GM21619 (cell line): ENCODE results near the gene LAMA1.

ENCODE experiments used
- ATAC-seq: cut with Tn5 transposase; IDR thresholded peaks from one replicate; pipeline ENCODE4 v1.9.1; 2021; ENCODE audit not compliant: unreplicated experiment

Gene LAMA1

GRCh38 chr18:7105943-7106342, 11.7 kb downstream of the LAMA1 start:
- ATAC-seq = no peak

- ATAC-seq = no peak
Measured at GRCh38 chr18:7105268-7105667, 12.3 kb downstream of the LAMA1 start.

DNA sequence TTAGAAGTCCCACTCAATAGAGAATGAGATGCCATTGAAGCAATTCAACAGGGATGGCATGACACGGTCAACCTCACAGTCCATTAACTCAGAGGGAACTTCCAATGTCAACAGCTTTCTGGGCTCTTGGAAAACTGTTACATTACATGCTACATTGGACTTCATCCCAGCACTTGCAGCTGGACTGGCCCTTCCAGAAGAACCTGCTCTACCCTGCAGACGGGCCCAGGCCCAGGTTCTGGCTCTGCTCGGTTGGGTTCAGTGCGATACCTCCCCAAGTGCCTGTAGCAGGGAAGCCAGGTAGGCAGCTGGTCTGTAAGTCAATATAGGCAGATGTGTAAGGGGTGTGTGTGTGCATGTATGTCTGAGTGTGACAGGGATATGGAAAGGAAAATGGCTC, 12.9 kb downstream of the LAMA1 start:
- no peak for ATAC-seq

DNA sequence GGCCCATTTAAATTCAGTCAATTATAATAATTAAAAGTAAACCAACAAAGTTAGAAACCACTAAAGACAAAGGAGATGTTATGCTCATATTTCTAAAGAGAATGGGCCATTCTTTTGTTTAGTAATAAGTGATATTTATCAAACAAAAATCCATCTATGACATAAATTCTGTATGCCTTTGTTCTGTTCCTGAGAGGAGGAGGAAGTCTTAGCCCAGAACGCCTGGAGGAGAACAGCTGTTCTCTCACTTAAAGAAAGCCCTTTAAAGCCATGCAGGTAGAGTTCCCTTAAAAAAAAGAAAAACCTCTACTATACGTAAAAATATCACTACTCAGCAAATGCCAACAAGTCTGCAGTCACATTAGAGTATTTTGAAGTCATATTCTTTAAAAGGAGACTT, 15.5 kb downstream of the LAMA1 start:
- ATAC-seq = no peak

DNA sequence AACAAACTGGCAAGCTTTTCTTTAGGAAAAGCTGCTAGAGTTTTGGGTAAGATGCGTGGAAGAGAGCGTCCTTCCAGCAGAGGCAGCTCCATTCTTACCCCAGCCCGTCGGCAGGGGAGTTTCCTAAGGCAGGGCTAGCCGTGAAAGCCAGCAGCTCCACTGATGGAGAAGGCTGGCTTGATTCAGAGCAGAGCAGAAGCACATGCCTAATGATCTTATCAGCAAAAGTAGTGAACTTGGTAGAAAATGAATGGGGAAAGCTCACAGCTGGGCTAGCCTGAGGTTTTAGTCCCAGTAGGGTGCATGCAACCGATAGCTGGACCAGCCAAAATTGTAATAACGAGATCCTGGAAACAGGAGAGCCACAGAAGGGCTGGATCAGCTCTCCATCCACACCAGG, 20.8 kb downstream of the LAMA1 start:
- no peak for ATAC-seq

DNA sequence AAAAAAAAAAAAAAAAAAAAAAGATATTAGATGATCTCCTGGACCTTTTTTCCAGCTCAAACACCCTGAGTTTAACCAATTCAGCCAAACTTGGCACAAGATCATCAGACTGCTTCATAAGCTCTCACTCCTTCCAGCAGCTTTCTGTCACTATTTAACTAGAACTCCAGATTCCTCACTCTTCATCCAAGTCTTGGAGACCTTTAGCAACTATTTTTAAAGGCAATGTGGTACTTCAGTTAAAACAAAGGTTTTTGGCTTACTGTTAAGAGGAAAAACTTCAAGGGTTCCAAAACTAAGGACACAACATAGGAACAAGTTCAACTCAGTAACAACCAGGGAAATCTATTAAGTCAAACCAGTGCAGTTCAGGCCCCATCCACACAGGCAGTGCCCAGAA, 23.2 kb downstream of the LAMA1 start:
- ATAC-seq = no peak

DNA sequence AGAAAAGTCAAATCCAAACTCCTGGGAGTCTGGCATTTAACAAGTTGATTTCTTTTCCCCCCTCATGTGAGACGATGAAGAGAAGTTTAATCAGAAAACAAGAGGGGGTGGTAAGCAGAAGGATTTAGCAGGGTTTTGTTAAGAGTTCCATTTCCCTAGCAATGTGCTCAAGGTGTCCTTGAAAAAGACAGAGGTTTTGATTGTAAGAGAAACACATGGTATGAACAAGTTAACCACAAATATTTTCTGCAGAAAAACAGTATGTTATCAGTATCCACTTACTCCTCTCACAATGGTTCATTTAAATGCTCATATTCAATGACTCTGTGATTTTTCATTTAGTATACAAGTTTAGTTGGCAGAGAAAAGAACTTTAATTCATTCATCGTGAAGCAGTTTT, 26.8 kb downstream of the LAMA1 start:
- no peak for ATAC-seq

DNA sequence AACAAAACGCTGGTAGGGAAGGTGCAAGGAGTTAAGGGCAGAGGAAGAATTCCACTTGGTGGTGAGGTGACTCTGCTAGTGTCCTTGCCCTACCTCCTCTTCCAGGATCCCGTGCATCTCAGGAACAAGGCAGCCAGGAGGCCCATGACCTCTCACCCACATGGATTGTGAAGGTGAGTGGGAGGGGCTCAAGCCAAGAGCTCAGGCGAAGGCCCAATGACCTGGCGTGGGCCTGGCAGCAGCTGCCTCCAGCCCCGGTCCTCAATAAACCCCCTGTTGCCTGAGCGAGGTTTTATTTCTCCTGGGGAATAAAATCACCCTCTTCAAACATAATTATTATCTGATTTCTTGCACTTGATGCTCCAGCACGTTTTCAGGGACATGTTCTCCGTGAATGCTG, 28.2 kb downstream of the LAMA1 start:
- no peak for ATAC-seq

DNA sequence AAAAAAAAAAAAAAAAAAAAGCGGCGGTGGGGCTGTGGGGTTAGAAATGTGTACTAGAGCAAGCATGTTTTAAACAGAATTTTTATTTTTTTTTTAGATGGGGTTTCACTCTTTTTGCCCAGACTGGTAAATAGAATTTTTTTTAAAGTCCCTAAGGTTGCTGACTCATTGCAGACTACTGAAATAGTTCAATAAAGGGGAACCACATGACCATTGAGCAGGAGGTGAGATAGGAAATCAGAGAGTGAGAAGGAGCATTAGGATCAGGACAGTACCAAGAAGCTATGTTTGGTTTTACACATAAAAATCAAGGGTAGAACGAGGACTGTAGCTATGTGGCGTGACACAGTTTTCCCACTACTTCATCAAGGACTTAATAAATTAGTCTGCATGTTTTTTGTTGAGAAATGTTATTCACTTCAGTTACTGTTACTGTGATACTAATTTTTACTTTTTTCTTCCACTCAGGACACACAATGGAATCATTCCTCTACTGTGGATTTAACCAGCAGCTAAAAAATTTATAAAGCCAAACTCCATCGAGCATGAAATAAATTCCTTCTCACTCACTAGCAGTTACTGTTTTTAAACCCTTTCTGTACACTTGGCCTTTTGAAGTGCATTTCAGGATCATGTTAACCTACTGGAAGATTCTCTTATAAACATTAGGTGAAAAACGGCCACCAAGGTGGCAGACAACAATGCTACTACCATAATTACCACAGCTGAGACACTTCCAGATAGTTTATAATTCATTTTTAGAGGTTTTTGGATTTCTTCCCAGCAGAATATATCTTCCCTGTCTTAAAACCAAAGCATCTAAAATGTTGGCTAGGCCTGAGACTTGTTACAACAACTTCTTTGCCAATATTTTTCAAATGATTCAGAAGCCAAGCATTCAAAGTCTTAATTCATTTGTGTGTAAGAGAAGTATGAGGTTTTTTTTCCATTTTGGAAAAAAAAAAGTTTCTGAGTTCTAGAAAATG, 33.2 kb downstream of the LAMA1 start:
- ATAC-seq = no peak

DNA sequence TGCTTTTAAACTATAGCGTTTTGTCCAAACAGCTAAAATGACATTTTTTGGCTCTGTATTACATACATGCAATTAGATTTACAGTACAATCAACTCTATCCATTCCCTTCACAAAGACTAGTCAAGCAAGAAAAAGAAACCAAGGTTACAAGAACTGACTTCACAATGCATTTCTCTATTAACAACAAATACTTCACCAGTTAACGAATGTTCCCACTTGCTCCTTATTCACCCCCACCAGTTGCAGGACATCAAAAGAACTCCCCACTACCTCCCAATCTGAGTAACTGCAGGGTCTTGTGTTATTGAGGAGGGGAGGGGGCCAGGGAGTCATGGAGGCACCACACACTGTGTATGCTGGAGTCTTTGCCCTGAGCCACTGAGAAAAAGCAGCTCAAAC, 34.9 kb downstream of the LAMA1 start:
- no peak for ATAC-seq

DNA sequence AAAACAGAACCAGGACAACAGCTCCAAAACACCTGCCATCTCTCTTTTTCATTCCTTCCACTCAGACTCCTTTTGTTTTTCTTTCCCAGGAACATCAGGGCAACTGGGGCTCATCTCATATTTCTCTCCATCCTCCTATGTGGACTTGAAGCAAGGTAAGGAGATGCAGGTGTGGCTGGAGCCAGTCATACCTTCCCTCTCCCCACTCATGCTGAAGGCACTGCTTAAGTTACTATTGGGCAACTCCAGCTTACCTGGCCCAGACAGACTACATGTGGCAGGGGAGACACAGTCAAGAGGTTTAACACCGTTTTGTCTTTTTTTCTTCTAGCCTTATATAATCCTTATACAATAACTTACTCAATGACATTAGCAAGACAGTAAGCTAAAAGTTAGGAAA, 38.4 kb downstream of the LAMA1 start:
- no peak for ATAC-seq

DNA sequence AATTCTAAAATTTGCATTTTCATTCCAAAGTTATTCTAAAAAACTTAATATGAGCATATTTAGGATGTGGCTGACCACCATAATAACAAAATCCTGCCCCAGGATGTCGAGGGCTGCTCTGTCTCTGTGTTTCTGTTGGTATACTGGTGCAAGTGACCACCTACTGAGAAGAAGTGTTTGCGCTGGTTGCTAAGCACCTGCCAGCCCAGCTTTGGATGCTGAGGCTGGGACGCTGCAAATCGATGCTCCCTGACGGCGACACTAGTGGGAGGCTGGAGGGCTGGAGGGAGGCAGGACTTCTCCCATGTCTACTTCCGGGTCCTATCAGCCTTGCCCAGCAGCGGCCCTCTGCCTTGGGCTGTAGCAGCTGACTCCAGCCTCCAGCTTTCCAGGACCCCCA, 45.0 kb downstream of the LAMA1 start:
- ATAC-seq = no peak

- ATAC-seq = no peak
Measured at GRCh38 chr18:7071600-7071999, 46.0 kb downstream of the LAMA1 start.

- no peak for ATAC-seq
Measured at GRCh38 chr18:7070466-7070865, 47.1 kb downstream of the LAMA1 start.

DNA sequence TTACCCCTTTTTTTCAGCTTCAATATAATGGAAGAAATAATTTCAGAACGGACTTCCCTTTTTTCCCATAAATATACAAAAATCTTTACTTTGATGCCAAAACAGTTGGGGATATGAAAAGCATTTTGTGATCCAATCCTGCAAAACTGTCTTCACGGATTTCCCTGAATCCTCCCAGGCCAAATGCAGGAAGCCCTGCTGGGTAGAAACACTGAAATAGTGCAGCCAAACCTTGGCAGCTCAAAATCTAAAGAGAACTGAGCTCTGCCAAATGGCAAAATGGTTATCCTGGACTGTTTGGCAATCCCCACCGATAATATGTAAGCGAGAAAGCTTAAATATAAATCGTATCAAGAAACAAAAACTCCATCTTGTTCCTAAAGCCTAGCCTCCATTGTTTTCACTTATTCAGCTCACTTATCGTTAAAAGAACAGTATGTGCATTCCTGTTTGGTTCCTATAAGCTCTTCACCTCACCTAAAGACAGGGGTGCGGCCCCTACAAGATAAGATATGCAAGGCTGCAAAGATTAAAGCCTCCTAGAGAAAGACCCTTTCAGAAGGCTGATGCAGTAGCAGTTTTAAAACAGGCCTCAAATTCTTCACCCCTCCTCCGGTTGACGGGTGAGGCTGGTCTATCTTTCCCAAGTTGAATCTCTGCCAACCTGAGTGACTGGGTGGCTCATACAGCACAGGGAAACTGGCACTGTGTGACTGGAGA, 48.6 kb downstream of the LAMA1 start:
- ATAC-seq = no peak

DNA sequence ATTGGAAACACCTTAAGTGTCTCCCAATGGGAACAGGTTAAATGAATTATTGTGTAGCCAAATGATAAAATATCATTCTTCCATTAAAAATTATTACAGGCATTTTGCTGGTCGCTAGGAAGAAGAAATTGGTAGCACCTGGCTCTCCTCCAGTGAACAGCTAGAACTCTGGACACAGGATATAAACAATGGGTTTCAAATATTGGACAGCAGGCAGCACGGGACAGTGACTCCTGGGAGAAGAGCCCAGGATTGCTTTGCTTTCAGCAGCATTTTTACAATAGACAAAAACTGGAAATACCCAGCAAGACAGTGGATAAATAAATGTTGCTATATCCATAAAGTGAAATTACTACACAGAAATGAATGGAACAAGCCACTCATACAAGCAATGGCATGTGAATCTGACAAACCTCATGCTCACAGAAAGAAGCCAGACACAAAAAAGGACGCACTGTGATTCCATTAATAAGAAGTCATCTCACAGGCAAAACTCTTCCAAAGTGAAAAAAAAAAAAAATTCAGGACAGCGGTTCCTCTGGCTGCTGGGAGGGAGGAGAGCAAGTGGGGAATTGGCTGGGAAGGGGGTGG, 50.5 kb downstream of the LAMA1 start:
- no peak for ATAC-seq

DNA sequence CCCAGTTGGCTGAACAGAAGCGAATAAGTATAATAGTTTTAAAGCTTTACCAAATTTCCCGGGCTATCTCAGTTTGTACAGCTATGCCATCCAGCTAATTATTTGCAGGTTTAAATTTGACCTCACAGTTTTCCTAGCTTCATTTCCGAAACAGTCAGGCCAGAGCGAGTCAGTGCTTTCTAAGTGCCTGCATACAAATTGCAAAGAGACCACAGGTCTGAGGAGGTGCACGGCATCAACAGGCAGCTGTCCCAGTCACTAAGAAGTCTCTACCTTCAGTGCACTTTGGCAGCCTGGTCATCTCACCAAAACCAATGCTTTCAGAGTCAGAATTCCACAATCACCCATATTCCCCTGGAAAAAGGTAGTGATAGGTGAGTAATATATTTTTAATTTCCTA, 51.9 kb downstream of the LAMA1 start:
- no peak for ATAC-seq

DNA sequence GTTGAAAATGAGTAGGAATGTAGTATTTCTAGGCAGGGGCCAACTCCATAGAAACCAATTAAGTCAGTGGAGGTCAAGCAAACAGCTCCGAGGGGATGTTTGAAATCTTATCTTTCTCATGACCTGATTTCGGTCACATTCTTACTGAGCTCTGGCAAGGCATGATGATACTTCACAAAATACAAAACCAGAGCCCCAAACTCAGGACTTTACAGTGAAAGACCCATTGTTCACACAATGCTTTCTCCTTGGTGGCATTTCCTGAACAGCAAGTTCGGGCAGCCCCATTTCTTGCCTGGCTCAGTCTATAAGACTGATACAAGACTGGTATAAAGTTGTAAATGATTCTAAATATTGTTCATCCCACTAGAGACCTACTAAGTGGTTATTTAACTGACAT, 53.3 kb downstream of the LAMA1 start:
- no peak for ATAC-seq

- no peak for ATAC-seq
Measured at GRCh38 chr18:7062811-7063210, 54.8 kb downstream of the LAMA1 start.

GRCh38 chr18:7062236-7062635, 55.4 kb downstream of the LAMA1 start:
- ATAC-seq = no peak

GRCh38 chr18:7059276-7059675, 58.3 kb downstream of the LAMA1 start:
- no peak for ATAC-seq

GRCh38 chr18:7056026-7056425, 61.6 kb downstream of the LAMA1 start:
- ATAC-seq = no peak
